Activated CD8-positive, alpha-beta memory T cell treated with anti-CD3 and anti-CD28 coated beads for 4 hours (primary cell): ENCODE measurements around the gene LRTM2.

Source experiments
- DNase-seq, 2 donors: peaks; one replicate each; pipeline ENCODE4 v3.0.0-alpha.2; 2020; ENCODE audit warnings: low read depth in 2 of 2

LRTM2 gene

GRCh38 chr12:1883513-1883912 is 63.1 kb downstream of the LRTM2 start:
- DNase-seq: no peak

GRCh38 chr12:1884651-1885050 is 64.3 kb downstream of the LRTM2 start:
- DNase-seq: no peak

GRCh38 chr12:1885082-1885596 is 64.8 kb downstream of the LRTM2 start:
- DNase-seq: no peak

- DNase-seq: no peak
Measured at GRCh38 chr12:1885599-1886245, 65.4 kb downstream of the LRTM2 start.
